ENCODE results near the gene TRPC6.

DNA sequence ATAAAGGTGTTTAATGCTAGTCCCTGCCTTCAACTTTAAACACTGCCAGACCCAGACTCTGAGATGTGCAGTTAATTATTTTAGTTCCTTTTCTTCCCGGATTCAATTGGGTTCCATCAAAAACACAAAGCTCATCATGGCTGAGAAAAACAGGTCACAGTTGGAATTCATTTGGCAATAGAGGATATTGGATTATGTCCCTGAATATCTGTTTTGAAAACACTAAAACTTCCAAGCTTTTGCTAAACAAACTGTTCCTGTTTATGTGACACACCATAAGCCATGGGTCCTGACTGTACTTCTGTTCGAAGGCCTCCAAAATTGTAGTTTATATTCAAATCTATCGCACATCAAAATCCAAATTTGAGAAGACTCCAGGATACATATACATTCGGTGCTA is 150.7 kb downstream of the TRPC6 start:
- TF ChIP-seq, protein P1, sequence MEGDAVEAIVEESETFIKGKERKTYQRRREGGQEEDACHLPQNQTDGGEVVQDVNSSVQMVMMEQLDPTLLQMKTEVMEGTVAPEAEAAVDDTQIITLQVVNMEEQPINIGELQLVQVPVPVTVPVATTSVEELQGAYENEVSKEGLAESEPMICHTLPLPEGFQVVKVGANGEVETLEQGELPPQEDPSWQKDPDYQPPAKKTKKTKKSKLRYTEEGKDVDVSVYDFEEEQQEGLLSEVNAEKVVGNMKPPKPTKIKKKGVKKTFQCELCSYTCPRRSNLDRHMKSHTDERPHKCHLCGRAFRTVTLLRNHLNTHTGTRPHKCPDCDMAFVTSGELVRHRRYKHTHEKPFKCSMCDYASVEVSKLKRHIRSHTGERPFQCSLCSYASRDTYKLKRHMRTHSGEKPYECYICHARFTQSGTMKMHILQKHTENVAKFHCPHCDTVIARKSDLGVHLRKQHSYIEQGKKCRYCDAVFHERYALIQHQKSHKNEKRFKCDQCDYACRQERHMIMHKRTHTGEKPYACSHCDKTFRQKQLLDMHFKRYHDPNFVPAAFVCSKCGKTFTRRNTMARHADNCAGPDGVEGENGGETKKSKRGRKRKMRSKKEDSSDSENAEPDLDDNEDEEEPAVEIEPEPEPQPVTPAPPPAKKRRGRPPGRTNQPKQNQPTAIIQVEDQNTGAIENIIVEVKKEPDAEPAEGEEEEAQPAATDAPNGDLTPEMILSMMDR (IDR thresholded peaks at IDR 0.05; ENCODE audit: insufficient read depth, low read length, poor library complexity, severe bottlenecking): no peak
- no peak for TF ChIP-seq EZH2phosphoT487 (conservative IDR thresholded peaks at IDR 0.05; ENCODE audit: low read length)
